GM08714 (cell line): ENCODE results near the gene FAM177A1.
A peak's percentile ranks its signal among the peaks of the same experiment; 100 is the strongest.
"Not testable (repeated sequence)": the region's sequence is repeated elsewhere in the genome, so short reads cannot be mapped to it uniquely, and the experiment has no call there.

Experiments used
- H3K4me3 ChIP-seq: fragments of 200-500 bp; sonication (Bioruptor generic); 2 replicates; pipeline ENCODE4 v1.5.1; 2014; ENCODE audit warnings: mild to moderate bottlenecking, low read length, inconsistent platforms
- ZNF274 ChIP-seq: IDR thresholded peaks from 2 replicates; pipeline ENCODE4 v1.6.1; 2012; ENCODE audit warnings: mild to moderate bottlenecking, low read depth, low read length

The FAM177A1 gene

GRCh38 chr14:35044939-35045797 is 904 bp upstream of the FAM177A1 start:
- TF ChIP-seq ZNF274: no peak
- peak overlapping the region; percentile 97 for H3K4me3 ChIP-seq

DNA sequence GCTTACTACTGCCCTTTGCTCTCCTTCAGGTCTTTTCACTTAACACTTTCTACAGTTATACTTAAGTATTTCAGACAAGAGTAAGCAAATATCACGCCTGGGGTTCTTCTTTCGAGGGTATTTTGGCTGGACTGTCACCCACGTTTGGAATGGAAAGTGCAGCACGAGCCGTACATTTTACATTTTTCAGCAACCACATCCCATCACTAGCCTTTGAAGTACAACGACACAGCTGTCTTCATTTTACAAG is 349 bp upstream of the FAM177A1 start:
- no peak for TF ChIP-seq ZNF274
- peak overlapping the region; percentile 97 for H3K4me3 ChIP-seq

- TF ChIP-seq ZNF274: no peak
- H3K4me3 ChIP-seq: peak overlapping the region; percentile 68
Observed at GRCh38 chr14:35046751-35047536, 872 bp downstream of the FAM177A1 start.

DNA sequence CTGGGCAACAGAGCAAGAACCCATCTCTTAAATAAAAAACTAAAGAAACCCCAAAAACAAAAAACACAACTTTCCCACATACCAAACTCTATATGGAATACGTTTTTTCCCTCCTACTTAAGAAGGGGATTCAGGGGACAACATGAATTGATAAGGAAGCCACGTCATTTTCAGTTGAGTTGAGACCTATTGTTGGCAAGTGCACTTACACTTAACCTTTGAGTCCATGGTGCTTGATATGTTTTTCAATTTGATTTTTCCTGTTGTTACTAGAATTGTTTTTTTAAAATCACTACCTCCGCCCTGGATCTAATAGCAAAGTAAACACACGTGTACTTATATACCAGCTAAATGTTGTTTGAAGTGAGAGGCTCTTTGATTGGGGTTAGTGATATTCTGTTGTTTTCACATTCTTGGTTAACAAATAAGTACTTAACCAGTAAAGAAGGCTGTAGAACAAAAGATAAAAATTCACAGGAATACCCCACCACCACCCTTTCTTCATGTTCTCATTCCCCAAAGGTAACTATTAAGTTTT is 2.0 kb downstream of the FAM177A1 start:
- TF ChIP-seq ZNF274: no peak
- no peak overlapping the region for H3K4me3 ChIP-seq

DNA sequence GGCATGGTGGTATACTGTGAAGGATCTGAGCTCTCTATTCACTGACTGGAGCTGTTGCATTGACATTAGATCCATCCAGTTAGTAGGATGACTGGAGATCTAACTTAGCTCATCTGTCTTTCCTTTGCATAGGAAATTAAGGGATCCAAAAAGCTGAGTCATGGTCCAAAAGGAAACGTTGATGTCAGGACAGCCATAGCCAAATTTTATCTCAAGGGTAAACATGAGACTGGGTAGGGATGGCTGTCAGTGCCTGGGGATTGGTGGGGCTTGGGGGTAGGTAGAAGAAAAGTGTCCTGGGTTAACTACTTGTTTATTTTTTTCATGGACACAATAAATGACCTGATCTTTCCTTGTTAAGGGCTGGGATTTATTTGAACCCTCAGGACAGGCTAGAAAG is 4.6 kb downstream of the FAM177A1 start:
- no peak for TF ChIP-seq ZNF274
- no peak overlapping the region for H3K4me3 ChIP-seq

GRCh38 chr14:35051796-35052195 is 5.7 kb downstream of the FAM177A1 start:
- no peak for TF ChIP-seq ZNF274
- no peak overlapping the region for H3K4me3 ChIP-seq

GRCh38 chr14:35052637-35053036 is 6.6 kb downstream of the FAM177A1 start:
- no peak for TF ChIP-seq ZNF274
- H3K4me3 ChIP-seq: no peak overlapping the region

- H3K4me3 ChIP-seq: not testable (repeated sequence)
Observed at GRCh38 chr14:35061113-35061791, 15.2 kb downstream of the FAM177A1 start.

DNA sequence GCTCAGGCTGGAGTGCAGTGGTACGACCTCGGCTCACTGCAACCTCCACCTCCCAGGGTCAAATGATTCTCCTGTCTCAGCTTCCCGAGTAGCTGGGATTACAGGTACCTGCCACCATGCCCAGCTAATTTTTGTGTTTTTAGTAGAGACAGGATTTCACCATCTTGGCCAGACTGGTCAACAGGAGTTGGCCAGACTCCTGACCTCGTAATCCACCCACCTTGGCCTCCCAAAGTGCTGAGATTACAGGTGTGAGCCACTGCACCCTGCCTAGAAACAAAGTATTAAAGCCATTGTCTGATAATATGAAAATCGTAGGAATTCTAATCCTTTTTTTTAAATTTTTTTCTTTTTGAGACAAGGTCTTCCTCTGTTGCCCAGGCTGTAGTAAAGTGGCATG is 19.7 kb downstream of the FAM177A1 start:
- H3K4me3 ChIP-seq: not testable (repeated sequence)

GRCh38 chr14:35068238-35069012 is 22.4 kb downstream of the FAM177A1 start:
- TF ChIP-seq ZNF274: no peak
- H3K4me3 ChIP-seq: no peak overlapping the region

DNA sequence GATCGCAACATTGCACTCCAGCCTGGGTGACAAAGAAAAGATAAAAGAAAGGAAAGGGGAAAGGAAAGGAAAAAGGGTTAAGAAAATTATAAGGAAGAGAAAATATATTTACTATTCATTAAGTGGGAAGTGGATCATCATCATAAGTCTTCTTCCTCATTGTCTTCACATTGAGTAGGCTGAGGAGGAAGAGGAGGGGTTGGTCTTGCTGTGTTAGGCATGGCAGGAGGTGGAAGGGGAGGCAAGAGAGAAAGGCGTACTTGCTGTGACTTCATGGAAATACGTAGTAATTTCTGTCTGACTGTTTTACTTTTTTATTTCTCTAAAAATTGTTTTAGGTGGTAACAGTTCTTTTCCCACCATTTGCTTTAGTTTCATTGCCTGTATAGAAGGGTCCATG is 26.2 kb downstream of the FAM177A1 start:
- no peak for TF ChIP-seq ZNF274
- no peak overlapping the region for H3K4me3 ChIP-seq

DNA sequence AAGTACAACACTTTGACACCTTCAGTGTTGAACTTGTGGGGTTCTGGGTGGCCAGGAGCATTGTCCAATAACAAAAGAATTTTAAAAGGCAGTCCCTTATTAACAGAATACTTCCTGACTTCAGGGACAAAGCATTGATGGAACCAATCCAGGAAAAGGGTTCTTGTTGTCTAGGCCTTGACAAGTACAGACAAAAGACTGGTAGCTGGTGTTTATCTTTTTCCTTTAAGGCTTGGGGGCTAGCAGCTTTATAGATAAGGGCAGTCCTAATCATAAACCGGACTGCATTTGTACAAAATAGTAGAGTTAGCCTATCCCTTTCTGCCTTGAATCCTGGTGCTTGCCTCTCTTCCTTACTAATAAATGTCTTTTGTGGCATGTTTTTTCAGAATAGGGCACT is 27.4 kb downstream of the FAM177A1 start:
- H3K4me3 ChIP-seq: no peak overlapping the region
- TF ChIP-seq ZNF274: no peak

DNA sequence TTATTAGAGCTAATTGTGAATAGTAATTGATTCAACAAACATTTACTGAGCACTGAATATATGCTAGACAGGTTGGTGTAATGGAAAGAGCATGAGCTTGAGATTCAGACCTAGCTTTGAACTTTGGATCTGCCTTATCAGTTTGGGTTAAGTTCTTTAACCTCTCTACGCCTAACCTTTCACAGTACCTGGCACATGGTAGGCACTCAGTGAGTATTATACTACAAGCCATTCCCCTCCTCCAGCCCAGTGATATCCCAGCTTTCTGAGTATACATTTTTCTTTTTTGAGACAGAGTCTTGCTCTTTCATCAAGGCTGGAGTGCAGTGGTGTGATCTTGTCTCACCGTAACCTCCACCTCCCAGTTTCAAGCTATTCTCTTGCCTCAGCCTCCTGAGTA is 32.0 kb downstream of the FAM177A1 start:
- H3K4me3 ChIP-seq: no peak overlapping the region
- TF ChIP-seq ZNF274: no peak

GRCh38 chr14:35079742-35080141 is 33.7 kb downstream of the FAM177A1 start:
- no peak for TF ChIP-seq ZNF274
- no peak overlapping the region for H3K4me3 ChIP-seq
